Stimulated activated naive CD4-positive, alpha-beta T cell (primary cell): ENCODE results near the gene HUNK.
"Not testable (repeated sequence)": the region's sequence is repeated elsewhere in the genome, so short reads cannot be mapped to it uniquely, and the experiment has no call there.

Experiments
- DNase-seq, 6 experiments: peaks; one replicate each; lab custom pipeline; 2025; lab: John Stamatoyannopoulos, UW

Gene HUNK

DNA sequence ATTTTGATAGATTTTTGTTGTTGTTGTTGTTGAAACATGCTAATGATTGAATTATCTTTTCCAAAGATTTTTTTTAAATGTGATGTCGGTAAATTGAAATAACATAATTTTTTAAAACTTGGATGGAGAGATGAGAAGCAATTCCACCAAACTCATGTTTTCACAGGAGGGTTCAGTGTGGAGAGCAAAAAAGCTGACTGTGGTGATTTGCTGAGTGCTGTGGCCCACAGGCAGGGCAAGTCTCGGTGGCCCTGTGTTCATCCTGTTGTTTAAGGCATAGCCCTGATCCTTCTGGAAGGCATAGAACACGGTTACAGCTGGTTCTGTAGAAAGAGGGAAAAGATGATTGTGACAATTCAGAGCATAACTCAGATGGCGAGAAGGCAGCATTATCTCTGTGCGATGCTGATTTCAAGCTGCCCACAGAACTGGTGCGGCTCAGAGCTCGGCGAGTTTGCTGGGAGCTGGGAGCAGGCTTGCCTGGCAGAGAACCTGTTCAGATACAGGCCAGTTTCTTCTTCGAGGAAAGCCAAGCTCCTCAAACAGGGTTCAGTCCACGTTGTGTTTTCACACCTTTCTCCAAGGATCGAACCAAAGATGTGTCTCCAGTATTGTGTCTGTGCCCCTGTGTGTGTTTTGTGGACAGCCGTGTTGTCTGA is 127.1 kb downstream of the HUNK start:
- no peak for DNase-seq

DNA sequence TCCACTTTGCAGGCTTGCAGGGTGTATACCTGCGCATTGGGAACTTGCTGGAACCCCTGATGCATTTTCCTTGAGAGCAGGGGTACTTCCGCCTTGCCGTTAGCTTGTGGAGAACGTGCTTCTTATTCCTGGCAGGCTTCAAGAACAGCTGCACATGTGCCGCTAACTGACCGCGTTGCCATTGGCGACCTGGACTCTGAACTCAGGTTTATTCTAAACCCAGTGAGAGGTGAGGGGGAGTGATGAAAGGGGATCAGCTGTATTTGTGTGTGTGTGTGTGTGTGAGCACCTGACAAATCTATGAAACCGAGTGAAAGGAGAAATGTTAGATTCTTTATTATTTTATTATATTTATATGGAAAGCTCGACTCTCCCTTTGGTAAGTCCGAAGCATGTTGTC is 128.6 kb downstream of the HUNK start:
- DNase-seq, result no peak

DNA sequence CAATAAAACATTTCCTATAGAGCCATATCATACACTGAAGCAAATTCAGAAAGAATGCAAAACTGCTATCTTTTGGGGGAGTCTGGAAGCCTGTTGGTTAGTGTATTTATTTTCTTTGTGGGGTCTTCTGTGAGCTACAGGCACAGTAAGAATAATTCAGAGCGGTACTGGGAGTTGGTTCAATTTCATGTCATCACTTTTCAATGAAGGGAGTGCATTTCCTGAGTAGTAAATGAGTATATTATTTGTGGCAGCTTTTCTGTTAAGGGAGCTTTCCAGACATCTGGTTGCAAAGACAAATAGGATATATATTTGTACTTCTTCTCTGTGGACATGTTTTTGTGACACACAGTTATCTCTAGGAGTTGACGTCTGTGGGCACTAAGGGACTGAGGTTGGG is 130.6 kb downstream of the HUNK start:
- DNase-seq, result no peak

DNA sequence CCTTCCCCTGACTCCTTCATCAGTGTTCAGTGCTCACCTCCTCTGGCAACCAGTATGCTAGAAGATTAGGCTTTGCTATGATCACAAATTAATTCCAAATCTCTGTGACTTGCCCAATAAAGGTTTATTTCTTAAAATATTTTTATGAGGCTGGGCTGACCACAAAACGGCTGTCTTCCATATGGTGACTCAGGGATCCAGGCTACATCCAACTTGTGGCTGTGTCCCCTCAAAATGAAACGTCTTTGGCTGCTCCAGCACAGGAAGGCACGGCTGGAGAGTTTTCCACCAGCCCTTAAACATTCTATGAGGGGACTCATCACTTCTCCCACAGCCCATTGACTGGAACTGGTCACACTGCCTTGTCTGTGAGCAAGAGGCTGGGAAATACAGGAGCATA is 131.5 kb downstream of the HUNK start:
- no peak for DNase-seq

DNA sequence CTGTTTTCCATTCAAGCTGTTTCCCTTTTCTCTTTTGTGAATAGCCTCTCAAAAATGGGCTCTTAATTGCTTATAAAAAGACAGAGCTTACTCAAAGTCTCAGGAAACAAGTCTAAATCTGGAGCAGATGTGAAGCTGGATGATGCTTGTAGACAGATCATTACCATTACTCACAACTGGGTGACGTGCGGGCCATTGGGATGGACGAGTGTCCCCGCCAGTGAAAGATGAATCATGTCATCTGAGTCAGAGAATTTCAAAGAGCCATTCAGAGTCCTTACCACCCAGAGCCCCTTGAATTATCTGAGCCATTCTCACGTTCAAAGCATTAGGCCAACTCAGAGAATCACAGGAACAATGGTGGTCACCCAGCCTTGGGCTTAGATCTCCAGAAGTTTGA is 134.6 kb downstream of the HUNK start:
- no peak for DNase-seq

DNA sequence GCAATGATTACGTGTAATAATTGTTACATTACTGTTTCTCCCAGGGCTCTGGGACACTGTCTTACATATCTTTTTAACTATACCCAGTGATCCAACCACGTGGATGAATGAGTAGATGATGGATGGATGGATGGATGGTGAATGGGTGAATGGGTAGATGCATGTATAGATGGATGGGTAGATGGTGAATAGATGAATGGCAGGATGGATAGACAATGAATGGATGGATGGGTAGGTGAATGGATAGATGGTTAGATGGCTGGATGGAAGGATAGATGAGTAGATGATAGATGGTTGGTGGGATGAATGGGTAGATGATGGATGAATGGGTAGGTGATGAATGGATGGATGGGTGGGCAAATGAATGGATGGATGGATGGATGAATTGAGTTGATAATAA is 135.9 kb downstream of the HUNK start:
- no peak for DNase-seq

DNA sequence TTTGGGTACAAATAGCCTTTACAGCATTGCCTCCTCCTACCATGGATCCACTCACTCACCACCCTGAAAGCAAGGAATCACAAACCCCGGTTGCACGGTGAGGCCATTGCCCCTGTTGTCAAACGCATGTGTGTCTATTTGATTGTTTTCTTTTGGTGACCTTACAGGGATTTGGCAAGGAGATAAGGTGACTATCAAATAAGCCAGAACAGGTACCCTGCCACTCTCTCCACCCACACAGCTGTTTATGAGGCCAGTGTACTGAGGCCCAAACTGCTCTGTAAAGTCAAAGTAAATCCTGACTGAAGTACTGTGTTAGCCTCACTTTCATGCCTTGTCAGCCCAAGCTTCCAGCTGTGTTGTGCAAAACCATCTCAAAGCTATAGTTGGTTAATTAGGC is 136.4 kb downstream of the HUNK start:
- no peak for DNase-seq

DNA sequence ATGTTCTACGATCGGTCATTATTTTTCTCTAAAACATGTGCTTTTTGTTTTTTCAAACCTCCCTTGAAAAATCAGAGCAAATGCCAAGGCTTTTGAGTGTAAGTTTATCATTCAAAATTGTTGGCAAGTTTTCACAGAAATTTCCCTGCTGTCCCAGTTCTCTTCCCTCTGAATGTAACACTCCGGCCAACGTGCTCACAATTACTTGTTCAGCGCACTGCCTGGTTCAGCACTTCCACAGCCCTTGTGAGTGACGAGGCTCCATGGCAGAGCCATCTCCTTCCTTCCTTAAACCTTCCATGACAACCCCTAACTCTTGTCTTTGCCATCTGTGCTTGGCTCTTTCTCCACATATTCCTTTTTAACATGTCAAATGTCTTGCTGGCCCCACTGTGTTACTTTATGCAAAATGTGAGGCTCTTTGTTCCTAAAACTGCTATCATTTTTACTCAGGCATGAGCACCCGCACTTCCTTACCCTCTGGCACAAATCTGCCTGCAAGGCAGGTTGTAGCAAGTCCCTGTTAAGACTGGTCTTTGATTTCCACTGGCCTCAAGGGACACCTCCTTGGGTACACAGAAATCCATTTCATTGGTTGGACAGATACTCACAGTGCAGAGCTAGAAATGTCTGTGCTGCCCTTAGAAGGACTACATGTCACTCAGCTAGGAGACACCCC is 142.8 kb downstream of the HUNK start:
- DNase-seq, result no peak

DNA sequence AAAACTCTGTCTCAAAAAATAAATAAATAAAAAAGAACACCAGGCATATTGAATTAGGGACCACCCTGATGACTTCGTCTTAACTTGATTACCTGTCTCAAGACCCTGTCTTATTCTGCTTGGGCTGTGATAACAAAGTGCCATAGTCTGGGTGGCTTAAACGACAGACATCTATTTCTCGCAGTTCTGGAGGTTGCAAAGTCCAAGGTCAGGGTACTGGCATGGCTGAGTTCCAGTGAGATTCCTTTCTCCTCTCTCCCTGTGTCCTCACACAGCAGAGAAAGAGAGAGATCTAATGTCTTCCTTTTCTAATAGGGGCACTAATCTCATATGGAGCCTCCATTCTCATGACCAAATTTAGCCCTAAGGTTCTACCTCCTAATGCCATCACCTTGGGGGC is 145.6 kb downstream of the HUNK start:
- DNase-seq, result no peak

DNA sequence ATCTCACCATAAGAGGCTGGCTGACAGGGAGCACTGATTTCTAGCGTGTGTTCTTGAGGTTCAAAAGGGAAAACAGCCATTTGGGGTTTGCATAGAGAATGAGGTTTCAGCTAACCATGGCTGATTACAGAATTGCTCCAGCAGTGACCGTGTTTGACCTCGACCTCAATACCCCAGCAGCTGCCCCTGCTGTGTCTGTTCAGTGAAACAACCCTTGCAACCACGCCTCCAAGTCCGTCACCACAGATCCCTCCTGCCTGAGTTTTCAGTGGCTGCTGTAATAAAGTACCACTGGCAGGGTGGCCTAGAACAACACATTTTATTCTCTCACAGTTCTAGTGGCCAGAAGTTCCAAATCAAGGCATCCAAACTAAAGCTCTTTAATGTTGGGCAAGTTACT is 147.7 kb downstream of the HUNK start:
- DNase-seq, result no peak

DNA sequence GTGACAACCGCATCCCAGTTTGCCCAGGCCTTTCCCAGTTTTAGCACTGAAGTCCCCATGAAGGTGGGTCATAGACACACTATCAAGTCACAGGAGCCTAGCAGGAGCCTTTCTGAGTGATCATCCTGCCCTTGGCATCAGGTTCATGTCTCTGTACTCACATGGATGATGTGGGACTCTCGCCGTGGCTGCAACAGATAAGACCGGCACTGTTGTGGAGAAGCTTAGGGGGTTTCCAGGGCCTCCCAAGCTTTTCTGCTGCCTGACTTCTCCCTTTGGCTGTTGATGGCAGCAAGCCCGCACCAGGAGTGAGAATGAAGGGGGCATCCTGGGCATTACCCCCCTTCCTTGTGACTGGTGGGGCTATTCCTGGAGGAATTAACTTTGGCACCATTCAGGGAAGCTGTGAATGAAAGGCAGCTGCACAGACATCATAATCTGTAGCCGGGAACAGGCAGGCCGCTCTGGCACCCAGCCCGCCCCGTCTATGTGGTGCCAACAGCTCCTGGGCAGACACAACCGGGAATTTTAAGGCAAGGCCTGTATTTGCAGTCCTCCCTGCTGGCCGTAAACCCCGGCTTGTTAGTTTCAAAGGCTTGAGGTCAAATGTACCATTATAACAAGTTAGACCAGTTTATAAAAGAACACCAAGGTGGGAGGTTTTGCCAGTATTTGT is 148.6 kb downstream of the HUNK start:
- DNase-seq, result no peak

DNA sequence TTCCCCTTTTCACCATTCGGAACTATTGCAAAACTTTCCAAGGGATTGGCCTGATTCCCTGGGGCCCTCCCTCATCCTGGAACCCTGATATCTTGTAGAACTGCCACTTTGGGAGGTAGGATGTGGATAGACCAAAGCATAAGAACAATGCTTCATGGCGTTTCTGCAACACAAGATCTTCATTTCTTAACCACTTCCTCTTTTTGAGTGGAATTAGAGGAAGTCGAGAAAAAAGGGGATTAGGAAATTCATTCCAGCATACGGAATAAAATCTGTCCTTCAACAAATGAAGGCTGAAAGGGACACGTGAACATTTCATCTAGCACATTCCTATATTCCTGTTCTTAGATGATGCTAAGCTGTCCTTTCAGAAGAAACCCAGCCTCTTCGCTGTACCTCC is 149.3 kb downstream of the HUNK start:
- DNase-seq, result no peak

DNA sequence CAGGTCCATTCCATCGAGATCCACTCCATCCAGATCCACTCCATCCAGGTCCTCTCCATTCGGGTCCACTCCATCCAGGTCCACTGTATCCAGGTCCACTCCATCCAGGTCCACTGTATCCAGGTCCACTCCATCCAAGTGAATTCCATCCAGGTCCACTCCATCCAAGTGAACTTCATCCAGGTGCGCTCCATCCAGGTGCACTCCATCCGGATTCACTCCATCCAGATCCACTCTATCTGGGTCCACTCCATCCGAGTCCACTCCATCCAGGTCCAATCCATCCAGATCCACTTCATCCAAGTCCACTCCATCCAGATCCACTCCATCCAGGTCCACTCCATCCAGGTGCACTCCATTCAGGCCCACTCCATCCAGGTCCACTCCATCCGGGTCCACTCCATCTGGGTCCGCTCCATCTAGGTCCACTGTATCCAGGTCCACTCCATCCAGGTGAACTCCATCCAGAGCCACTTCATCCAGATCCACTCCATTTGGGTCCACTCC is 157.4 kb downstream of the HUNK start:
- DNase-seq, result no peak

DNA sequence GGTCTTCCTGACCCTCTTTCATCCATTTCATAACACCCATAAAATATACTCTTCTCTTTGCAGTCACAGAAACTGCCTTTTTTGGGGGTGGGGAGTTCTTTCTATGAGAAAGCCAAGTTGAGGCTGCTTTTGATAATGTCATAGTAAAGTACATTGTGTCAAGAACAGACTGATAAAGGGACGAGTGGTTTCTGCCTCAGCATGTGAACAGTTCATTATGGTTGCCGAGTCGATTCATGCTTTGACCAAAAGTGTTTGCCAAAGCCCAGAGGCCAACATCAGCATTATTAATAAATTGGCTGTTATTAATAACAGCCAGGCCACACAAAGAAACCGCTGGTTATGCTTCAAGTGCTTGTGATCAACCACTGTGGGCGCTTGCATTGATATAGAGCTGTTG is 162.0 kb downstream of the HUNK start:
- no peak for DNase-seq

DNA sequence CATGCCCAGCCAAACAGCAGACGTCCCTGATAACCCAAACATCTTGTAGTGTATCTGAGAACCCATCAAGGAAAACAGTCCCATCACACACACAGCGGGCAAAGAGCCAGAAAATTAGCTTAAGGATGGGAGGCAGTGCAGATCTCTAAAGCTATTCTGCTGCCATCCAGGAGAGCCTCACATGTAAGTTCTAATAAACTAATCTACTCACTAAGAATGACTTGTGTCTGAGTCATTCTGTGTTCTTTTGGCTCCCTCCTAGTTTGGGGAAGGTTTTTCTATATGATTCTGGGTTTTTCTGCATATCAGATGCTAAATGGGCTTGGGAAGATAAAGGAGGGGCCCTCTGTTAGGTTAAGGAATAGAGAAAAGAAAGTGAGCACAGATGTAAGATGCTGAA is 162.8 kb downstream of the HUNK start:
- DNase-seq, result no peak

DNA sequence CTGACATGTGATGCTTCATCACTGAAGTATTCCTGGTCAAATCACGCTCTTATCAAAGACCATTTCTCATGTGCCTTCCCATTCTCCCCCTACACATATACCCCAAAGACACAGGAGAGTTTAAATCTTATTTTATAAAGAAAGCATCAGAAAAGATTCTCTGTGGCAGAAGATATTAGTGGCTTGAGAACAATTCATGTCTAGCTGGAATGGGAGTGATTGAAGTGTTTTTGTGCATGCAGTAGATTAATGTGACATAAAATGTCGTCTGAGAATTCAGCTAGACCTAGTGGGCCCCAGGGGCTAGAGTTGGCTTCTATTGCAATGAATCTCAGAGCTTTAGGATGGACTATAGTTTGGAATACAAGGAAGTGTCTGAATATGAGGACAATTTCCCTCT is 163.9 kb downstream of the HUNK start:
- DNase-seq, result no peak

DNA sequence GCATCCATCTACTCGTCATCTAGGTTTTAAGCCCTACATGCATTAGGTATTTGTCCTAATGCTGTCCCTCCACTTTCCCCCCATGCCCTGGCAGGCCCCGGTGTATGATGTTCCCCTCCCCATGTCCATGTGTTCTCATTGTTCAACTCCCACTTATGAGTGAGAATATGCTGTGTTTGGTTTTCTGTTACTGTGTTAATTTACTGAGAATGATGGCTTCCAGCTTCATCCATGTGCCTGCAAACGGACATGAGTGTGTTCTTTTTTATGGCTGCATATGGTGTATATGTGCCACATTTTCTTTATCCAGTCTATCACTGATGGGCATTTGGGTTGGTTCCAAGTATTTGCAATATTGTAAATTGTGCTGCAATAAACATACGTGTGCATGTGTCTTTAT is 165.9 kb downstream of the HUNK start:
- DNase-seq, result not testable (repeated sequence)

DNA sequence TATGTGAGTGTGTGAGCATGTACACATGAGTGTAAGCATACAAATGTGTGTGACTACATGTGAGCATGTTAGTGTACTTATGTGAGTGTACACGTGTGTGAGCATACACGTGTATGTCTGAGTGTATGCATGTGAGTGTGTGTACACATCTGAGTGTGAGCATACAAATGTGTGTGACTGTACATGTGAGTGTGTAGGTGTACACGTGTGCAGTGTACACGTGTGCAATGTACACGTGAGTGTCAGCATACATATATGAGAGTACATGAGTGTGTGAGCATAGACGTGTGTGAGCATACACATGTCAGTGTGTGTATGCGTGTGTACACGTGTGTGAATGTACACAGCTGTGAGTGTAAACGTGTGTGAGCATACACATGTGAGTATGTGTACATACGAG is 170.6 kb downstream of the HUNK start:
- no peak for DNase-seq

DNA sequence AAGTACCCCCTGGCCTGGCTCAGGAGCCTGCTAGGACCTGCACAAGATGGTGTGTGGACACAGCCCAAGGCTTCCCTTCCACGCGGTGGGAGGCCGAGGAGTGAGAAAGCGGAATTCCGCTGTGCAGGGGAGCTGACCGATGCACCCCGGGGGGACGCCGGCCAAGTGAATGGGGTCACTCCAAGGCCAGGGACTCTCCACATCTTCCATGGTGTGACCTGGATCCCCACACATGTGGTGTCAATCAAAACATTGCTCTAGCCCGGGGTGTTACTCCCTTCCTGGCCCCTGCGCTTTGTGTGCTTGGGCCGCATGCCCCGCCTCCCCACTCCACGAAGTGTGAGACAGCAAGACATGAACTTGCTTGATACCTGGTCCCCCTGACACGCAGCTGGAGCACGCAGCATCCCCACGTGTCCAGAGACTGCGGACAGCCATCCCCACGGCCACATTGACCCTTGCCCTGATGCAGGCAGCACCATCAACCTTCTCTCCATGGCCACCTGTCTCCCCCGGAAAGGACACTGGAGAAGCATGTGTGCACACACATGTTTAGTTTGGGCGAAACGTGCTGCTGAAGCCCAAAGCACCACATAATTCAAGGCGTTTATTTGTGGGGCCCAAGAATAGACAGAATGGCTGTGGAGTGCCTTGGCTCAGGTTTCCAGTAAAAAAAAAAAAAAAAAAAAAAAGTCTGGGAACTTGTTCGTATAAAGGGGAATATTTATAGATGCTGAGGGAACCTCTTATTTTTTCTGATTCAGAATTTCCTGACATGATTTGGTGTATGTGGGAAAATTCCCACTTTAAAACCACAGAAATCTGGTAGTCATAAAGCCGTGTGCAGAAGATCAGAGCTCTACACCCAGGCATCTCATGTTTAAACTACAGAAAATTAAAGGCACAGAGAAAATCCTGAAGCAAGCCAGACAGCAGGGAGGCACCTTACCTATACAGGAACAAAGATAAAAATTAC is 171.7 kb downstream of the HUNK start:
- no peak for DNase-seq

DNA sequence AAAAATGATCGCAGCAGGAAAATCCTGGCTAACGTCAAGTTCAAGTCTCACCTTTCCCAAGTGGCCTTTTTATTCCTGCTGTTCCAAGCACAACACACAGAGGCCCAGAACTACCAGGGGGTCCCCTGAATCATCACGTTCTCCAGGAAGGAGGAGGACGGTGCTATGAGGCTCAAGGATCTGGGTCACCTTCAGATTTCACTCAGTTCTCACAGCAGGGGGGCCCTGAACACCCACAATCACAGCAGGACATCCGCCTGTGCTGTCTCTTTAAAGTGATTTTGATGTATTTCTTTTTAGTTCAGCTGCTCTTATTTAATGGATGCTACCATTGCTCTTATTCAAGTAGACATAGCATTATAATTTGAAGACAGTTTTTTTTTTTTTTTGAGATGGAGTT is 173.4 kb downstream of the HUNK start:
- DNase-seq, result no peak

DNA sequence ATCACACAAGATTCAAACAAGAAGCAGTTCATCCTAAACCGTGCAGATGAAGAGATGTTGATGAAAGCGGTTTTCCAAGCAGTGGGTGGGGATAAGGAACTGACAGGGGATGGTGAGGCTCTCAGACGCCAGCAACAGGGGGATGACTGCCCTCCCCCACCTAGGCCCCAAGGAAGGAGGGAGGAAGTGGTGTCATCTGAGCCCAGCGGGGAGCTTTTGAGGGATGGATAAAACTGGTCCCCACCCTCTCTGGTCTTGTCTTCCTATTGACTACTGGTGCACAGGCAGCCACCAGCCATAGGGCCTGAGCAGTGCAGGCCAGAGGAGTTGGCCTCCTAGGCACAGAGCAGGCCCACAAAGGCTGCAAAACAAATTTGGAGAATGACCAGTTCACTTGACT is 175.5 kb downstream of the HUNK start:
- no peak for DNase-seq
